Activated CD4-positive, alpha-beta T cell treated with anti-CD3 and anti-CD28 coated beads, Interleukin-2, amount 50 U/mL, for 4 hours (primary cell): ENCODE data around the gene EXOC3.
"Not testable (repeated sequence)": the region's sequence is repeated elsewhere in the genome, so short reads cannot be mapped to it uniquely, and the experiment has no call there.

Experiments
- DNase-seq, 2 experiments: peaks; one replicate each; pipeline ENCODE4 v3.0.0-alpha.2; 2020

Gene EXOC3

GRCh38 chr5:474840-475661, 32.1 kb downstream of the EXOC3 start:
- no peak for DNase-seq

- DNase-seq, result no peak
Observed at GRCh38 chr5:475704-476101, 32.7 kb downstream of the EXOC3 start.

- no peak for DNase-seq
Observed at GRCh38 chr5:476102-476813, 33.3 kb downstream of the EXOC3 start.

GRCh38 chr5:476814-477175, 33.8 kb downstream of the EXOC3 start:
- DNase-seq, result no peak

- no peak for DNase-seq
Observed at GRCh38 chr5:477247-477646, 34.3 kb downstream of the EXOC3 start.

GRCh38 chr5:477871-478270, 34.9 kb downstream of the EXOC3 start:
- DNase-seq, result no peak

- DNase-seq, result no peak
Observed at GRCh38 chr5:478369-478981, 35.5 kb downstream of the EXOC3 start.

- no peak for DNase-seq
Observed at GRCh38 chr5:478982-479535, 36.1 kb downstream of the EXOC3 start.

GRCh38 chr5:479566-480319, 36.8 kb downstream of the EXOC3 start:
- DNase-seq, result no peak

- DNase-seq, result no peak
Observed at GRCh38 chr5:481347-481746, 38.4 kb downstream of the EXOC3 start.

GRCh38 chr5:482021-482420, 39.0 kb downstream of the EXOC3 start:
- no peak for DNase-seq

GRCh38 chr5:482506-482905, 39.5 kb downstream of the EXOC3 start:
- DNase-seq, result no peak

GRCh38 chr5:483011-483410, 40.0 kb downstream of the EXOC3 start:
- no peak for DNase-seq

GRCh38 chr5:483434-484140, 40.6 kb downstream of the EXOC3 start:
- DNase-seq, result no peak

GRCh38 chr5:484556-484955, 41.6 kb downstream of the EXOC3 start:
- DNase-seq, result no peak

GRCh38 chr5:485113-485945, 42.4 kb downstream of the EXOC3 start:
- DNase-seq, result no peak

- no peak for DNase-seq
Observed at GRCh38 chr5:485946-486491, 43.0 kb downstream of the EXOC3 start.

GRCh38 chr5:486597-486996, 43.6 kb downstream of the EXOC3 start:
- DNase-seq, result not testable (repeated sequence)

GRCh38 chr5:488241-488640, 45.3 kb downstream of the EXOC3 start:
- DNase-seq, result no peak

GRCh38 chr5:488744-489688, 46.0 kb downstream of the EXOC3 start:
- no peak for DNase-seq
